VCaP (cell line): ENCODE measurements around the gene RERE.
A peak's percentile ranks its signal among the peaks of the same experiment; 100 is the strongest.

Experiments used
- H3K27ac ChIP-seq: fragments of 450-650 bp; 2 replicates; pipeline ENCODE4 v1.5.1; 2017
- TF ChIP-seq, protein P1 (sequence below): fragments of 450-650 bp; conservative IDR thresholded peaks from 2 replicates; pipeline ENCODE4 v1.5.1; 2017; ENCODE audit warnings: mild to moderate bottlenecking, moderate library complexity

Gene RERE

DNA sequence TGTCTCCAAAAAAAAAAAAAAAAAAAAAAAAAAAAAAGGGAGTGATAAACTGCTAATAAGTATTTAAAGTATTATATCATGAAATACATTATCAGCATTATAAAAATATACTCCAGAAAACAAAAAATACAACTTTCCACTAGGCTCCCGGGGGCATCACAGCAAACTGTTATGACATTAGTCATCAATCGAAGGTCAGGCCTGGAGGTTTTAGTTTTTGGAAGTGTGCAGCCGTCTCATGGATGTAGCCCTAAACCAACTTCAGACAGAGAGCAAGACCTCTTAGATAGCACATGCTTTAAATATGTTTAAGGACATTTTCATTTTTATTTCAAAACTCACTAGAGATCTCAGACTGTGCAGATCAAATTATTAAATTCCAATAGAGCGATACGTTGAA lies 106.3 kb downstream of the RERE start:
- TF ChIP-seq, protein P1, sequence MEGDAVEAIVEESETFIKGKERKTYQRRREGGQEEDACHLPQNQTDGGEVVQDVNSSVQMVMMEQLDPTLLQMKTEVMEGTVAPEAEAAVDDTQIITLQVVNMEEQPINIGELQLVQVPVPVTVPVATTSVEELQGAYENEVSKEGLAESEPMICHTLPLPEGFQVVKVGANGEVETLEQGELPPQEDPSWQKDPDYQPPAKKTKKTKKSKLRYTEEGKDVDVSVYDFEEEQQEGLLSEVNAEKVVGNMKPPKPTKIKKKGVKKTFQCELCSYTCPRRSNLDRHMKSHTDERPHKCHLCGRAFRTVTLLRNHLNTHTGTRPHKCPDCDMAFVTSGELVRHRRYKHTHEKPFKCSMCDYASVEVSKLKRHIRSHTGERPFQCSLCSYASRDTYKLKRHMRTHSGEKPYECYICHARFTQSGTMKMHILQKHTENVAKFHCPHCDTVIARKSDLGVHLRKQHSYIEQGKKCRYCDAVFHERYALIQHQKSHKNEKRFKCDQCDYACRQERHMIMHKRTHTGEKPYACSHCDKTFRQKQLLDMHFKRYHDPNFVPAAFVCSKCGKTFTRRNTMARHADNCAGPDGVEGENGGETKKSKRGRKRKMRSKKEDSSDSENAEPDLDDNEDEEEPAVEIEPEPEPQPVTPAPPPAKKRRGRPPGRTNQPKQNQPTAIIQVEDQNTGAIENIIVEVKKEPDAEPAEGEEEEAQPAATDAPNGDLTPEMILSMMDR: no peak

DNA sequence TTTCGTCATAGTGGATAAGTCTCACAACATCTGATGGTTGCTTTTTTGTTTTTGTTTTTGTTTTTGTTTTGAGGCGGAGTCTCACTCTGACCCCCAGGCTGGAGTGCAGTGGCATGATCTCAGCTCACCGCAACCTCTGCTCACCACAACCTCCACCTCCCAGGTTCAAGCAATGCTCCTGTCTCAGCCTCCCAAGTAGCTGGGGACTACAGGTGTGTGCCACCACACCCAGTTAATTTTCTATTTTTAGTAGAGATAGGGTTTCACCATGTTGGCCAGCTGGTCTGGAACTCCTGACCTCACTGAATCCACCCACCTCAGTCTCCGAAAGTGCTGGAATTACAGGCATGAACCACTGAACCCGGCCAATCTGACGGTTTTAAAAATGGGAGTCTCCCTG lies 109.2 kb downstream of the RERE start:
- no peak overlapping the region for H3K27ac ChIP-seq
- TF ChIP-seq, protein P1: no peak

More for the DNA sequence above, 106.3 kb downstream of the RERE start:
- H3K27ac ChIP-seq: peak overlapping the region; percentile 71

DNA sequence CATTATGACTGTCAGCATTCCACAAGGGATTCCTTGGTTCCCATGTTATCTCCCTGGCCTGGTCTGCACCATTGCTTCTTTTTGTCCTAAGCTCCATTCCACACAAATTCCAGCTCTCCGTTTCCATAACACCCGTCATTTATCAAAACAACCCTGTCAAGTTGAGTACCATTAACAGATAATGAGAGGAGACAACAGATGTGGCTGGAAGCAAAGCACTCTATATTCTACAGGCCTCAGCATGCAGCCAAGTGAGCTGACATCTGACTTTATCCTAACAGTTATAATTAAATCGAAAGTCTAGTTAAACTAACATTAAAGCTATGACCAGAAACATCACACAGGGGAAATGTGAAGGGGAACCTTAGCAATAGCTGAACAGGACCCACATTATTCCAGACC lies 110.4 kb downstream of the RERE start:
- TF ChIP-seq, protein P1: no peak
- peak overlapping the region; percentile 100 for H3K27ac ChIP-seq

DNA sequence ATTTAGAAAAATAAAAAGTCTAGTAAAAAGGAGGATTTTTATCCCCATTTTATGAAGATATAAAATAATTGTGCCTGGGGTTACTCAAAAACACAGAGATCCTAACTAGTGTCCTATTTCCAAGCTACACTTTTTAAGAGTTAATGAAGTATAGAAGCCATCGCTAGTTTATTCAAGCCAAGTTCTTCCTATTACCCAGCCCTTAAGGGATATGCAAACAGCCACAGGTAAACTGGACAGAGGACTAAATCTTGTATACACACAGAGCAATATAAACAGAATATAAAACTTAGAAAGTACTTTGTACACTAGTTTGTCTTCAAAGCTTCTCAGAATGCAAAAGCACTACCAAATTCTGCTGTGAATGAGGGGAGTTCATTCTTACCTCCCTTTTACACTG lies 111.1 kb downstream of the RERE start:
- TF ChIP-seq, protein P1: no peak
- peak overlapping the region; percentile 100 for H3K27ac ChIP-seq

DNA sequence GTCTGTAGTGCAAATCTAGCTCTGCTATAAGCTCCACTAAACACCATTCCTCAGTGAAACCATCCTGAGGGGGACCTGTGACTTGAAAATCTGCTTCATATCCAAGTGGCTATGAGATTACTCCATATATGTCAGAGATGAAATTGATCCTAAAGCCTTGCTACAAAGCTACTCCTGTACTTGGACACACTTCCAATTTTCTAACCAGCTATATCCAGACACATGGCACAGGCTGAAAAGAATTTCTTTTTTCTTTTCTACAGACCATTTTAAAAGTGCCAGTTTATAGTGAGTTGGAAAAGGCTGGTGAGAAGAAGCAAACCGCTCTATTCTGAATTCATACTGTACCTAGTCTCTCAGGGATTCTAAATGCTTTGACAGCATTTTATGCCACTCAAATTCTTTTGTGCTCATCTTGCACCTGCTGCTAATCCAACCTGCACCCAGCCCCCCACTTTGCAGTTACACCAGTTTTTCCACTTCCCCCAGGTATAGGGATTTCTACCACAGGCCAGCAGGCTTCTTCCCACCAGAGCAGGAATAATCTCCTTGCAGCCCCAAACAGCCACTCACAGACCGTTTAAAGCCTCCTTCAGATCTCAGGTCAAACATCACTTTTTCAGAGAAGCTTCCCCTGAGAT lies 112.5 kb downstream of the RERE start:
- TF ChIP-seq, protein P1: no peak

DNA sequence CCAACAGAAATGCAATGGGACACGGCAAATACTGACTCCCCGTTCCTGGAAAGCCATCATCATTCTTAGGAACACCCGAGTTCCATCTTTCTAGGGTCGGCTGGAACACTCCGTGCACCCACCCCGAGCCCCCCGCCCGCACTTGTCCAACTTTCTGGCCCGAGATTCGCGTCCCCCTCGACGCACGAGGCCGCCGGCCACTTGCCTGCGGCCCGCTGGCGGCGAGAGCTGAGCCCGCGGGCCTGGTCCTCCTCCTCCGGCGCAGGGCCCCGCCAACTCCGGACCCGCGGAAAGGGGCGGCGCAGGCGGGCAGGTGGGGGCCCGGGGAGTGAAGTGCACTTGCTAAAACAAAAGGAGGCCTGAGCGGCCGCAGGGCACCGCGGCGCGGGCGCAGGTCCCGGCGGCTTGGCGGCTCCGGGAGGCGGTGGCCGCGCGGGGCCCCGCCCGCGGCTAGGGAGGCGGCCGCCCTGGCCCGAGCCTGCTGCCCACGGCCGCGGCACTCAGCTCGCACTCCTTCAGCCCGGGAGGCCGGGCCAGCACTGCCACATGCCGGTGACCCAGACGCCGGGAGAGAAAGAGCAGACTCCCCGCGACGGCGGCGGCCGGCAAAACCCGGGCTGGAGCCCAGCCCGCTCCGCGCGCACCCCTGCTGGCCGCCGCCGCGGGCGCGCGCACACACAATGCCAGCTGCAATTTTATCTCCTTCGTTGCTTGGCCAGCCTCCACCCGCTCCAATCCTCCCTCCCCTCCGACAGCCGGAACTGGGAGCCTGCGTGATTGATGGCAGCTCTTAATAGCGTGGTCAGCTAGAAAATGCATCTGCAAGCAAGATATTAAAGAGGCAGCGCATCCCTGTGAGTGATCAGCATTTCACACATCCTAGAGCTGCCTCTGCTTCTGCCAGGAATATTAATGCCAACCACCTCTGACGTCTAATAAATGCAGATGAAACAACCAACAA lies 114.3 kb downstream of the RERE start:
- TF ChIP-seq, protein P1: peak; percentile 34
- H3K27ac ChIP-seq: peak overlapping the region; percentile 100

More for the DNA sequence above, 112.5 kb downstream of the RERE start:
- H3K27ac ChIP-seq: peak overlapping the region; percentile 100

DNA sequence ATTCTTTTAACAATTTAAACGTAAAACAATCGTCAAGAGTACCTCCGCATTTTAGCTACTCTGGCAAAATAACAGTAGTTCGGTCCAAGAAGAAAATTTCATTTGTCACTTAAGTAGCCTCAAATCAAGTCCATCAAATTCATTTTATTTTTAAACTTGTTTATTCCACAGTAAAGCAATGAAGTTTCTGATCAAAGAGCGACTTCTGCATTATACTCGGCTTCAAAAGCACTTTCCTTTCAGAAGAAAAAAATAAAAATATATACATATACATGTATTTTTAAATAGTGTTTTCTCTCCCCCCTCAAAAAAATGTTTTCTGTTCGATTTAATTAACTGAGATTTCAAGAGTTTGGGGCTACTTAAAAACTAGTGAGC lies 115.0 kb downstream of the RERE start:
- peak overlapping the region; percentile 100 for H3K27ac ChIP-seq
- TF ChIP-seq, protein P1: no peak
